ENCODE data around the gene AOPEP.

Gene AOPEP

GRCh38 chr9:94807556-94807955 lies 81.1 kb downstream of the AOPEP start:
- no peak overlapping the region for H3K9ac ChIP-seq (ENCODE audit: low read length in 5 of 5)
- peaks cover 0 to 3% (median 2%) of the 10 kb centered on the region in 5 donors for H3K36me3 ChIP-seq (ENCODE audit: control insufficient read depth in 5 of 5, insufficient read depth in 5 of 5, low read length in 5 of 5)
- H3K27me3 ChIP-seq (ENCODE audit: control insufficient read depth in 5 of 5, insufficient read depth in 4 of 5, low read length in 5 of 5) = no peaks in the 10 kb centered on the region
- H3K27ac ChIP-seq (ENCODE audit: low read depth, low read length) = no peak overlapping the region
- no peaks in the 10 kb centered on the region for H3K9me3 ChIP-seq (ENCODE audit: control insufficient read depth in 5 of 5, low read length in 5 of 5)
- peaks cover 2 to 15% (median 12%) of the 10 kb centered on the region in 5 donors for H3K4me1 ChIP-seq (ENCODE audit: control insufficient read depth in 5 of 5, insufficient read depth in 5 of 5, low read length in 5 of 5)
- H3K4me3 ChIP-seq (ENCODE audit: low read depth in 1 of 5, low read length in 5 of 5) = no peak overlapping the region

- H3K9me3 ChIP-seq (ENCODE audit: control insufficient read depth in 5 of 5, low read length in 5 of 5) = no peaks in the 10 kb centered on the region
- H3K27ac ChIP-seq (ENCODE audit: low read depth, low read length) = no peak overlapping the region
- peaks cover 2 to 16% (median 13%) of the 10 kb centered on the region in 5 donors for H3K4me1 ChIP-seq (ENCODE audit: control insufficient read depth in 5 of 5, insufficient read depth in 5 of 5, low read length in 5 of 5)
- H3K27me3 ChIP-seq (ENCODE audit: control insufficient read depth in 5 of 5, insufficient read depth in 4 of 5, low read length in 5 of 5) = no peaks in the 10 kb centered on the region
- no peak overlapping the region for H3K4me3 ChIP-seq (ENCODE audit: low read depth in 1 of 5, low read length in 5 of 5)
- peaks cover 0 to 3% (median 2%) of the 10 kb centered on the region in 5 donors for H3K36me3 ChIP-seq (ENCODE audit: control insufficient read depth in 5 of 5, insufficient read depth in 5 of 5, low read length in 5 of 5)
- no peak overlapping the region for H3K9ac ChIP-seq (ENCODE audit: low read length in 5 of 5)
Observed at GRCh38 chr9:94808926-94809700, 82.6 kb downstream of the AOPEP start.

- peaks cover 0 to 3% (median 2%) of the 10 kb centered on the region in 5 donors for H3K36me3 ChIP-seq (ENCODE audit: control insufficient read depth in 5 of 5, insufficient read depth in 5 of 5, low read length in 5 of 5)
- no peaks in the 10 kb centered on the region for H3K27me3 ChIP-seq (ENCODE audit: control insufficient read depth in 5 of 5, insufficient read depth in 4 of 5, low read length in 5 of 5)
- H3K4me1 ChIP-seq (ENCODE audit: control insufficient read depth in 5 of 5, insufficient read depth in 5 of 5, low read length in 5 of 5) = peaks cover 2 to 16% (median 13%) of the 10 kb centered on the region in 5 donors
- H3K9ac ChIP-seq (ENCODE audit: low read length in 5 of 5) = no peak overlapping the region
- H3K4me3 ChIP-seq (ENCODE audit: low read depth in 1 of 5, low read length in 5 of 5) = no peak overlapping the region
- no peak overlapping the region for H3K27ac ChIP-seq (ENCODE audit: low read depth, low read length)
- H3K9me3 ChIP-seq (ENCODE audit: control insufficient read depth in 5 of 5, low read length in 5 of 5) = no peaks in the 10 kb centered on the region
Observed at GRCh38 chr9:94809778-94810177, 83.3 kb downstream of the AOPEP start.

DNA sequence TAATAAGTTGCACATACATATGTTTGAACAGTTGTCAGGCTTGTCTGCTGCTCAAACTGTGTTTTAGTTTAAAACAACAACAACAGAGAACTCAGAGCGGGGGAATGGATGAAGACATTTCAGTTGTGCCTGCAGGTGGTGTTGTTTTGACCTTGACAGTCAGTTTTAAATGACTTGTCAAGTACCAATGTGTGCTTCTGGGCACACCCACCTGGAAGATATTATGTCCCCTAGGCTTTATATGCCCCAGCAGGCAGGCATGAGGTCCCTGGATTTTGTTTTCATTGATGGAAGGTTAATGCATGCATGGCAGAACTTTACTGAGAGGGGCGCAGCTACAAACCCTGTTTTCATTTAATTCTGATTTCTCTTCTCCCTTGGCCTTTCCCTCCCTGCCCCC lies 84.6 kb downstream of the AOPEP start:
- Histone ChIP-seq H3K27ac (ENCODE audit: low read depth, low read length) (no peak overlapping the region), H3K9me3 (ENCODE audit: control insufficient read depth in 5 of 5, low read length in 5 of 5) (no peaks in the 10 kb centered on the region)

DNA sequence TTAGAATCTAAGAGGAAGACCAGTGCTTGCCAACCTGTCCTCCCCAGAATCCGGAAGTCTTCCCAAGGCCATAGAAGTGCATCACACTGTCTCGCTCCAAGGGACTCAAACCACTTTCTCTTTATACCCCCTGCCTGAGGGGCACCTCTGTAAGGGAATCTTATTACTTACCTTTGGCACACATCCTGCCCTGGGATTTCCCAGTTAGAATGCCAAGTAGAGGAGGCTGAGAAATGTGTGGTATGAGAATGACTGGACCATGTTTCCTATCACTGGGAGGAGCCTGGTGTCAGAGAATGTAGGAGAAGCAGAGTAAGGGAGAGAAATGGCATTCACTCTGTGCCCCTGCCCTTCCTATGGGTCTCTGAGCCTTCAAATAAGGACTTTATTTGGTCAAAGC lies 85.8 kb downstream of the AOPEP start:
- peaks cover 2 to 11% (median 8%) of the 10 kb centered on the region in 5 donors for H3K4me1 ChIP-seq (ENCODE audit: control insufficient read depth in 5 of 5, insufficient read depth in 5 of 5, low read length in 5 of 5)
- H3K36me3 ChIP-seq (ENCODE audit: control insufficient read depth in 5 of 5, insufficient read depth in 5 of 5, low read length in 5 of 5) = peaks cover 0 to 3% (median 2%) of the 10 kb centered on the region in 5 donors
- no peak overlapping the region for H3K27ac ChIP-seq (ENCODE audit: low read depth, low read length)
- no peaks in the 10 kb centered on the region for H3K9me3 ChIP-seq (ENCODE audit: control insufficient read depth in 5 of 5, low read length in 5 of 5)
- no peak overlapping the region for H3K4me3 ChIP-seq (ENCODE audit: low read depth in 1 of 5, low read length in 5 of 5)
- no peak overlapping the region for H3K9ac ChIP-seq (ENCODE audit: low read length in 5 of 5)
- no peaks in the 10 kb centered on the region for H3K27me3 ChIP-seq (ENCODE audit: control insufficient read depth in 5 of 5, insufficient read depth in 4 of 5, low read length in 5 of 5)

More for the DNA sequence above, 84.6 kb downstream of the AOPEP start:
- no peak overlapping the region for H3K9ac ChIP-seq (ENCODE audit: low read length in 5 of 5)
- H3K36me3 ChIP-seq (ENCODE audit: control insufficient read depth in 5 of 5, insufficient read depth in 5 of 5, low read length in 5 of 5) = peaks cover 0 to 3% (median 2%) of the 10 kb centered on the region in 5 donors
- peaks cover 2 to 8% (median 6%) of the 10 kb centered on the region in 5 donors for H3K4me1 ChIP-seq (ENCODE audit: control insufficient read depth in 5 of 5, insufficient read depth in 5 of 5, low read length in 5 of 5)
- no peak overlapping the region for H3K4me3 ChIP-seq (ENCODE audit: low read depth in 1 of 5, low read length in 5 of 5)
- H3K27me3 ChIP-seq (ENCODE audit: control insufficient read depth in 5 of 5, insufficient read depth in 4 of 5, low read length in 5 of 5) = no peaks in the 10 kb centered on the region

DNA sequence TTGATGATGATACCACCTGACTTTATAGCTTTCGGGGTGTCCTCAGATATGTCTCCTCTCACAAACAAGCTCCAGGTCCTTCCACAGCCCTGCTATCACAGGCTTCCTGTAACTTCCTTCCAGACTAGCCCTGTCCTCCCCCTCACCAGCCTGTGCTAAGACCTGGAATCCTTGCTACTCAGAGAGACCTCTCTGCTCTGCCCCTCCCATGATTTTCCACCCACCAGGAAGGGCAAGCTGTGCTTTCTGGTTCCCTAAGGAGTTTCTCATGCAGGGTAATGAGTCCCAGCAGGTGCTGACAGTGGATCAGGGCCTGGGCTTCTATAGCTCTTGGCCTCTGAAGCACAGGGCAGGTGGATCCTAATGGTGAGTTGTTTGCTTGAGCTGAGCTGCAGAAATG lies 86.9 kb downstream of the AOPEP start:
- H3K9ac ChIP-seq (ENCODE audit: low read length in 5 of 5) = no peak overlapping the region
- H3K4me3 ChIP-seq (ENCODE audit: low read depth in 1 of 5, low read length in 5 of 5) = no peak overlapping the region
- no peak overlapping the region for H3K27ac ChIP-seq (ENCODE audit: low read depth, low read length)
- peaks cover 3 to 18% (median 15%) of the 10 kb centered on the region in 5 donors for H3K4me1 ChIP-seq (ENCODE audit: control insufficient read depth in 5 of 5, insufficient read depth in 5 of 5, low read length in 5 of 5)
- peaks cover 0 to under 1% (median 0%) of the 10 kb centered on the region in 5 donors for H3K36me3 ChIP-seq (ENCODE audit: control insufficient read depth in 5 of 5, insufficient read depth in 5 of 5, low read length in 5 of 5)
- H3K9me3 ChIP-seq (ENCODE audit: control insufficient read depth in 5 of 5, low read length in 5 of 5) = no peaks in the 10 kb centered on the region
- H3K27me3 ChIP-seq (ENCODE audit: control insufficient read depth in 5 of 5, insufficient read depth in 4 of 5, low read length in 5 of 5) = no peaks in the 10 kb centered on the region

GRCh38 chr9:94817291-94818177 lies 91.0 kb downstream of the AOPEP start:
- no peak overlapping the region for H3K27ac ChIP-seq (ENCODE audit: low read depth, low read length)
- no peaks in the 10 kb centered on the region for H3K27me3 ChIP-seq (ENCODE audit: control insufficient read depth in 5 of 5, insufficient read depth in 4 of 5, low read length in 5 of 5)
- peak overlapping the region in 1 of 5 donors; percentile 19 for H3K4me3 ChIP-seq (ENCODE audit: low read depth in 1 of 5, low read length in 5 of 5)

DNA sequence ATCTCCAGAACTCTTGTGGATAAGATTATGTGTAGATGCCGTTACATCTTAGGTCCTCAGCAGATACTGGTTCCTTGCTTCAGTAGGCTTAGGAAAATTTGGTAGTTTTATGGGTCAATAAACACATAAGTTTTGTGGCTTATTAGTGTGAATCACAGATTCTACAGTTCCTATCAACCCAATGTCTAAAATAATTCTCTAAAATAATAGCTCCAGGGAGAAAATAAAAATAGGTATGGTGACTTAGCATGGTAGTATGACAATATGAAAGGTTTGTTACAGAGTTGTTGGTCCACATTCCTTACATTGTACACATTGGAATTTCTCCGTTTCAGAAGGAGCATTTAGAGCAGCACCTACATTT lies 91.7 kb downstream of the AOPEP start:
- Histone ChIP-seq H3K27me3 (ENCODE audit: control insufficient read depth in 5 of 5, insufficient read depth in 4 of 5, low read length in 5 of 5) (no peaks in the 10 kb centered on the region), H3K4me3 (ENCODE audit: low read depth in 1 of 5, low read length in 5 of 5) (peak overlapping the region in 1 of 5 donors; percentile 19), H3K4me1 (ENCODE audit: control insufficient read depth in 5 of 5, insufficient read depth in 5 of 5, low read length in 5 of 5) (peaks cover 0 to 15% (median 11%) of the 10 kb centered on the region in 5 donors), H3K27ac (ENCODE audit: low read depth, low read length) (no peak overlapping the region), H3K9me3 (ENCODE audit: control insufficient read depth in 5 of 5, low read length in 5 of 5) (no peaks in the 10 kb centered on the region), H3K36me3 (ENCODE audit: control insufficient read depth in 5 of 5, insufficient read depth in 5 of 5, low read length in 5 of 5) (no peaks in the 10 kb centered on the region), H3K9ac (ENCODE audit: low read length in 5 of 5) (no peak overlapping the region)

More at GRCh38 chr9:94817291-94818177, 91.0 kb downstream of the AOPEP start:
- Histone ChIP-seq H3K36me3 (ENCODE audit: control insufficient read depth in 5 of 5, insufficient read depth in 5 of 5, low read length in 5 of 5) (no peaks in the 10 kb centered on the region), H3K4me1 (ENCODE audit: control insufficient read depth in 5 of 5, insufficient read depth in 5 of 5, low read length in 5 of 5) (peaks cover 1 to 15% (median 12%) of the 10 kb centered on the region in 5 donors), H3K9ac (ENCODE audit: low read length in 5 of 5) (no peak overlapping the region), H3K9me3 (ENCODE audit: control insufficient read depth in 5 of 5, low read length in 5 of 5) (no peaks in the 10 kb centered on the region)

GRCh38 chr9:94819161-94819687 lies 92.7 kb downstream of the AOPEP start:
- no peak overlapping the region for H3K9ac ChIP-seq (ENCODE audit: low read length in 5 of 5)
- no peak overlapping the region for H3K4me3 ChIP-seq (ENCODE audit: low read depth in 1 of 5, low read length in 5 of 5)
- no peaks in the 10 kb centered on the region for H3K9me3 ChIP-seq (ENCODE audit: control insufficient read depth in 5 of 5, low read length in 5 of 5)
- no peaks in the 10 kb centered on the region for H3K27me3 ChIP-seq (ENCODE audit: control insufficient read depth in 5 of 5, insufficient read depth in 4 of 5, low read length in 5 of 5)
- H3K36me3 ChIP-seq (ENCODE audit: control insufficient read depth in 5 of 5, insufficient read depth in 5 of 5, low read length in 5 of 5) = no peaks in the 10 kb centered on the region
- H3K27ac ChIP-seq (ENCODE audit: low read depth, low read length) = no peak overlapping the region
- H3K4me1 ChIP-seq (ENCODE audit: control insufficient read depth in 5 of 5, insufficient read depth in 5 of 5, low read length in 5 of 5) = peaks cover 0 to 15% (median 11%) of the 10 kb centered on the region in 5 donors

All from subcutaneous abdominal adipose tissue (tissue), 5 donors.